GM18499 (cell line): ENCODE results near the gene LHPP.
"Not testable (repeated sequence)": the region's sequence is repeated elsewhere in the genome, so short reads cannot be mapped to it uniquely, and the experiment has no call there.

Experiments
- ATAC-seq: cut with Tn5 transposase; IDR thresholded peaks from one replicate; pipeline ENCODE4 v1.9.1; 2021; ENCODE audit warnings: moderate number of reproducible peaks; ENCODE audit not compliant: insufficient read depth, unreplicated experiment

Gene LHPP

GRCh38 chr10:124600051-124600880, 138.6 kb downstream of the LHPP start:
- ATAC-seq, result no peak

GRCh38 chr10:124601016-124601415, 139.4 kb downstream of the LHPP start:
- no peak for ATAC-seq

GRCh38 chr10:124601431-124602120, 140.0 kb downstream of the LHPP start:
- ATAC-seq, result no peak

GRCh38 chr10:124602121-124602561, 140.5 kb downstream of the LHPP start:
- no peak for ATAC-seq

GRCh38 chr10:124602646-124603365, 141.2 kb downstream of the LHPP start:
- no peak for ATAC-seq

GRCh38 chr10:124603376-124604213, 142.0 kb downstream of the LHPP start:
- ATAC-seq, result no peak

GRCh38 chr10:124604214-124605000, 142.8 kb downstream of the LHPP start:
- ATAC-seq, result no peak

- ATAC-seq, result no peak
These were observed 143.4 kb downstream of the LHPP start for GRCh38 chr10:124605001-124605370.

- ATAC-seq, result no peak
These were observed 143.8 kb downstream of the LHPP start for GRCh38 chr10:124605481-124605855.

- ATAC-seq, result no peak
These were observed 144.5 kb downstream of the LHPP start for GRCh38 chr10:124605856-124606812.

- ATAC-seq, result no peak
These were observed 145.2 kb downstream of the LHPP start for GRCh38 chr10:124606822-124607221.

GRCh38 chr10:124607693-124608092, 146.1 kb downstream of the LHPP start:
- no peak for ATAC-seq

GRCh38 chr10:124608093-124608721, 146.6 kb downstream of the LHPP start:
- no peak for ATAC-seq

- ATAC-seq, result no peak
These were observed 148.1 kb downstream of the LHPP start for GRCh38 chr10:124609698-124610097.

- not testable (repeated sequence) for ATAC-seq
These were observed 148.6 kb downstream of the LHPP start for GRCh38 chr10:124610186-124610585.

- not testable (repeated sequence) for ATAC-seq
These were observed 149.2 kb downstream of the LHPP start for GRCh38 chr10:124610851-124611250.

- ATAC-seq, result no peak
These were observed 150.1 kb downstream of the LHPP start for GRCh38 chr10:124611738-124612137.
